H1 (cell line): ENCODE measurements around the gene WDR27.

Experiments
- CBX5 ChIP-seq: fragments of 300-800, 300-1000 bp; sonication (generic); IDR thresholded peaks from 2 replicates; pipeline ENCODE4 v1.7.1; 2016; ENCODE audit warnings: antibody characterized with exemption, low read length, low read depth
- CBX8 ChIP-seq: fragments of 300-800, 300-1000 bp; sonication (generic); IDR thresholded peaks from 2 replicates; pipeline ENCODE4 v1.7.1; 2016; ENCODE audit warnings: low read depth, low read length, borderline replicate concordance
- CTBP2 ChIP-seq: IDR thresholded peaks from 2 replicates; pipeline ENCODE4 v1.7.0; 2011; ENCODE audit warnings: borderline replicate concordance, mild to moderate bottlenecking, moderate library complexity, mixed read lengths, low read length; ENCODE audit not compliant: insufficient read depth, insufficient read length
- EP300 ChIP-seq, 2 experiments: IDR thresholded peaks; 1 replicate in 1 of 2; 2 replicates in 1 of 2; pipeline ENCODE4 v1.6.1; 2011 to 2012; ENCODE audit warnings: low read depth in 2 of 2, low read length in 2 of 2, mild to moderate bottlenecking in 2 of 2, borderline replicate concordance in 1 of 2, inconsistent platforms in 1 of 2, moderate library complexity in 1 of 2
- NANOG ChIP-seq: IDR thresholded peaks from 2 replicates; pipeline ENCODE4 v1.6.1; 2011; ENCODE audit warnings: low read length, low read depth, mild to moderate bottlenecking, inconsistent platforms; ENCODE audit not compliant: insufficient read depth, poor library complexity, severe bottlenecking
- POLR2A ChIP-seq, 2 experiments: IDR thresholded peaks; 1 replicate in 1 of 2; 2 replicates in 1 of 2; pipeline ENCODE4 v1.6.1; 2011; ENCODE audit warnings: low read depth in 2 of 2, low read length in 2 of 2, mild to moderate bottlenecking in 2 of 2; ENCODE audit errors: control extremely low read depth in 1 of 2
- RXRA ChIP-seq: IDR thresholded peaks from 2 replicates; pipeline ENCODE4 v1.6.1; 2011; ENCODE audit warnings: low read depth, mild to moderate bottlenecking, low read length, moderate library complexity; ENCODE audit not compliant: insufficient read depth
- SP1 ChIP-seq: IDR thresholded peaks from 2 replicates; pipeline ENCODE4 v1.6.1; 2011; ENCODE audit warnings: low read depth, low read length
- SP4 ChIP-seq: IDR thresholded peaks from 2 replicates; pipeline ENCODE4 v1.6.1; 2012; ENCODE audit warnings: low read length, inconsistent platforms
- TBP ChIP-seq: IDR thresholded peaks from 2 replicates; pipeline ENCODE4 v1.6.1; 2011; ENCODE audit warnings: low read depth, low read length, improper control_type of control experiment
- TF ChIP-seq, protein P1 (sequence below), 3 experiments: IDR thresholded peaks; 1 replicate in 2 of 3; 2 replicates in 1 of 3; pipeline versions ENCODE4 v1.5.1 to v1.6.1; 2011; ENCODE audit warnings: low read length in 3 of 3, mild to moderate bottlenecking in 3 of 3, inconsistent platforms in 2 of 3, low read depth in 1 of 3, moderate library complexity in 1 of 3; ENCODE audit not compliant: insufficient read depth in 1 of 3; ENCODE audit errors: control extremely low read depth in 1 of 3
- TF ChIP-seq, protein P2 (sequence below): IDR thresholded peaks from 2 replicates; pipeline ENCODE4 v1.6.1; 2011; ENCODE audit warnings: low read depth, mild to moderate bottlenecking, low read length; ENCODE audit not compliant: insufficient read depth

DNA sequence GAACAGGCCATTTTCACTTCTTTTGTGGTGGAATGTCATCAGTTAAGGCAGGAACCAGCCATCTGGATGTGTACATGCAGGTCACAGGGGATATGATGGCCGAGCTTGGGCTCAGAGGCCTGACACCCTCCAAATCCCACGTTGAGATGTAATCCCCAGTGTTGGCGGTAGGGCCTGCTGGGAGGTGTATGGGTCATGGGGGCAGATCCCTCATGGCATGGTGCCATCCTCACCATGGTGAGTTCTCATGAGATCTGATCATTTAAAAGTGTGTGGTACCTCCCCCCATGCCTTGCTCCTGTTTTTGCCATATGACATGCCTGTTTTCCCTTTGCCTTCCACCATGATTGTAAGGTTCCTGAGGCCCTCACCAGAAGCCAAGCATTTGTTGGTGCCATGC is 26.8 kb downstream of the WDR27 start:
- TF ChIP-seq RXRA (no peak), CTBP2 (no peak), SP1 (no peak), NANOG (no peak), CBX8 (no peak), SP4 (no peak), CBX5 (no peak), TBP (no peak), POLR2A (IDR thresholded peaks at IDR 0.05; ENCODE audit: control extremely low read depth in 1 of 2, low read depth in 2 of 2, low read length in 2 of 2) (no peak), EP300 (IDR thresholded peaks at IDR 0.05; ENCODE audit: borderline replicate concordance in 1 of 2, low read depth in 2 of 2, low read length in 2 of 2) (no peak)
- TF ChIP-seq, protein P1, sequence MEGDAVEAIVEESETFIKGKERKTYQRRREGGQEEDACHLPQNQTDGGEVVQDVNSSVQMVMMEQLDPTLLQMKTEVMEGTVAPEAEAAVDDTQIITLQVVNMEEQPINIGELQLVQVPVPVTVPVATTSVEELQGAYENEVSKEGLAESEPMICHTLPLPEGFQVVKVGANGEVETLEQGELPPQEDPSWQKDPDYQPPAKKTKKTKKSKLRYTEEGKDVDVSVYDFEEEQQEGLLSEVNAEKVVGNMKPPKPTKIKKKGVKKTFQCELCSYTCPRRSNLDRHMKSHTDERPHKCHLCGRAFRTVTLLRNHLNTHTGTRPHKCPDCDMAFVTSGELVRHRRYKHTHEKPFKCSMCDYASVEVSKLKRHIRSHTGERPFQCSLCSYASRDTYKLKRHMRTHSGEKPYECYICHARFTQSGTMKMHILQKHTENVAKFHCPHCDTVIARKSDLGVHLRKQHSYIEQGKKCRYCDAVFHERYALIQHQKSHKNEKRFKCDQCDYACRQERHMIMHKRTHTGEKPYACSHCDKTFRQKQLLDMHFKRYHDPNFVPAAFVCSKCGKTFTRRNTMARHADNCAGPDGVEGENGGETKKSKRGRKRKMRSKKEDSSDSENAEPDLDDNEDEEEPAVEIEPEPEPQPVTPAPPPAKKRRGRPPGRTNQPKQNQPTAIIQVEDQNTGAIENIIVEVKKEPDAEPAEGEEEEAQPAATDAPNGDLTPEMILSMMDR (IDR thresholded peaks at IDR 0.05; ENCODE audit: control extremely low read depth in 1 of 3, insufficient read depth in 1 of 3, low read depth in 1 of 3, low read length in 3 of 3) = no peak
- TF ChIP-seq, protein P2, sequence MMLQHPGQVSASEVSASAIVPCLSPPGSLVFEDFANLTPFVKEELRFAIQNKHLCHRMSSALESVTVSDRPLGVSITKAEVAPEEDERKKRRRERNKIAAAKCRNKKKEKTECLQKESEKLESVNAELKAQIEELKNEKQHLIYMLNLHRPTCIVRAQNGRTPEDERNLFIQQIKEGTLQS = no peak
